CD4-positive, alpha-beta T cell (primary cell): ENCODE measurements around the gene MIOS. TPM values are rescaled to one million over a fixed set of nuclear protein-coding genes. Genes with fewer than 3 reads are reported as not detected.

ENCODE experiments used
- ATAC-seq: fragments of 200-7000 bp; cut with Tn5 transposase; one replicate; pipeline ENCODE4 v1.10.0; 2022; ENCODE audit warnings: mild to moderate bottlenecking; ENCODE audit not compliant: poor library complexity
- CTCF ChIA-PET: fragments of 350-600 bp; sonication (Branson Sonifier 250); formaldehyde crosslinking; loops from one replicate; lab custom pipeline; 2021; ENCODE audit warnings: antibody characterized with exemption, inconsistent platforms; lab: Charles Lee
- POLR2A ChIA-PET: fragments of 350-600 bp; sonication (Branson Sonifier 250); formaldehyde crosslinking; loops from one replicate; lab custom pipeline; 2021; ENCODE audit warnings: antibody characterized with exemption, inconsistent platforms; lab: Charles Lee
- DNase-seq, 14 experiments: peaks; one replicate each; pipeline ENCODE4 v3.0.0-alpha.2; 2013 to 2020; ENCODE audit warnings: mixed read lengths in 2 of 14
- H3K27ac ChIP-seq, 2 donors: one replicate each; pipeline versions ENCODE4 v1.5.1 to v1.7.0; 2013; ENCODE audit warnings: low read length in 2 of 2, low read depth in 1 of 2, mild to moderate bottlenecking in 1 of 2
- H3K27me3 ChIP-seq, 2 experiments: 1 replicate in 1 of 2; 2 replicates in 1 of 2; pipeline versions ENCODE4 v1.6.1 to v1.7.0; 2013; ENCODE audit warnings: low read length in 2 of 2, control low read depth in 1 of 2, mild to moderate bottlenecking in 1 of 2, moderate library complexity in 1 of 2; ENCODE audit not compliant: insufficient read depth in 2 of 2, control insufficient read depth in 1 of 2
- H3K36me3 ChIP-seq: one replicate; pipeline ENCODE4 v1.6.1; 2013; ENCODE audit warnings: low read length, control low read depth; ENCODE audit not compliant: insufficient read depth
- H3K4me1 ChIP-seq: one replicate; pipeline ENCODE4 v1.6.1; 2013; ENCODE audit warnings: low read length, control low read depth; ENCODE audit not compliant: insufficient read depth
- H3K4me3 ChIP-seq: one replicate; pipeline ENCODE4 v1.5.1; 2013; ENCODE audit warnings: mild to moderate bottlenecking, low read length, moderate library complexity
- H3K9me3 ChIP-seq, 2 experiments: 1 replicate in 1 of 2; 2 replicates in 1 of 2; pipeline versions ENCODE4 v1.6.1 to v1.7.0; 2013; ENCODE audit warnings: low read length in 2 of 2, mild to moderate bottlenecking in 2 of 2, control low read depth in 1 of 2, moderate library complexity in 1 of 2; ENCODE audit not compliant: control insufficient read depth in 1 of 2, insufficient read depth in 1 of 2
- H3K27ac Mint-ChIP-seq: one replicate; pipeline ENCODE4 v1.8.0; 2020; ENCODE audit warnings: mixed read lengths
- H3K27me3 Mint-ChIP-seq: one replicate; pipeline ENCODE4 v1.8.0; 2021; ENCODE audit warnings: mixed read lengths
- H3K36me3 Mint-ChIP-seq: one replicate; pipeline ENCODE4 v1.8.0; 2021; ENCODE audit warnings: low read depth, mixed read lengths
- H3K4me1 Mint-ChIP-seq: one replicate; pipeline ENCODE4 v1.8.0; 2021; ENCODE audit warnings: low read depth, mixed read lengths
- H3K4me3 Mint-ChIP-seq: one replicate; pipeline ENCODE4 v1.8.0; 2020; ENCODE audit warnings: mild to moderate bottlenecking, mixed read lengths
- H3K9me3 Mint-ChIP-seq: one replicate; pipeline ENCODE4 v1.8.0; 2020; ENCODE audit warnings: mixed read lengths
- CTCF ChIP-seq: fragments of 200-600 bp; IDR thresholded peaks from one replicate; pipeline ENCODE4 v1.8.0; 2022; ENCODE audit warnings: antibody characterized with exemption, mild to moderate bottlenecking
- intact Hi-C, 2 experiments: fragments of 100-400 bp; cut with DNase I in 1 of 2; cut with micrococcal nuclease in 1 of 2; formaldehyde crosslinking; loops; one replicate each; pipeline versions ENCODE4 v1.15.1 to v1.9.0; 2023 to 2025; cut with DNase I, micrococcal nuclease
- total RNA-seq, 174 experiments: library from RNA in 2 of 174; stranded (reverse) in 2 of 174; gene quantifications; one replicate each; pipeline ENCODE4 v1.2.3 and lab custom pipeline; 2021 to 2026

The MIOS gene
- total RNA-seq, 2 experiments from 2014 or later = 30.8 to 33.3 TPM

- no peak for ATAC-seq
- H3K27me3 Mint-ChIP-seq = no peaks in the 10 kb centered on the region
Measured at GRCh38 chr7:7550663-7551062, 16.0 kb upstream of the MIOS start.

GRCh38 chr7:7552199-7552598 lies 14.5 kb upstream of the MIOS start:
- H3K9me3 Mint-ChIP-seq = no peaks in the 10 kb centered on the region
- DNase-seq (no peak), ATAC-seq (no peak)
- H3K27ac ChIP-seq = no peak overlapping the region
- ChIA-PET POLR2A (no interaction called here), CTCF (no interaction called here)
- no peak overlapping the region for H3K27ac Mint-ChIP-seq
- no peak overlapping the region for H3K4me3 Mint-ChIP-seq
- no peak for TF ChIP-seq CTCF
- no peaks in the 10 kb centered on the region for H3K4me1 Mint-ChIP-seq
- H3K4me1 ChIP-seq = no peaks in the 10 kb centered on the region
- H3K4me3 ChIP-seq = no peak overlapping the region
- H3K9me3 ChIP-seq = peaks cover 0 to 7% of the 10 kb centered on the region in 2 experiments
- H3K27me3 ChIP-seq = no peaks in the 10 kb centered on the region
- H3K36me3 Mint-ChIP-seq = no peaks in the 10 kb centered on the region
- no peaks in the 10 kb centered on the region for H3K27me3 Mint-ChIP-seq
- intact Hi-C loops = no loop called here
- no peaks in the 10 kb centered on the region for H3K36me3 ChIP-seq

More at GRCh38 chr7:7550663-7551062, 16.0 kb upstream of the MIOS start:
- H3K27me3 ChIP-seq = no peaks in the 10 kb centered on the region
- Mint-ChIP-seq H3K4me1 (no peaks in the 10 kb centered on the region), H3K9me3 (no peaks in the 10 kb centered on the region), H3K4me3 (no peak overlapping the region), H3K27ac (no peak overlapping the region), H3K36me3 (no peaks in the 10 kb centered on the region)
- no peak overlapping the region for H3K27ac ChIP-seq
- no peaks in the 10 kb centered on the region for H3K4me1 ChIP-seq
- H3K9me3 ChIP-seq = no peaks in the 10 kb centered on the region
- no peak for DNase-seq
- no peak for TF ChIP-seq CTCF
- CTCF ChIA-PET = no interaction called here
- intact Hi-C loops = no loop called here
- H3K36me3 ChIP-seq = no peaks in the 10 kb centered on the region
- POLR2A ChIA-PET = no interaction called here
- no peak overlapping the region for H3K4me3 ChIP-seq

GRCh38 chr7:7553386-7553785 lies 13.3 kb upstream of the MIOS start:
- Mint-ChIP-seq H3K27me3 (no peaks in the 10 kb centered on the region), H3K4me1 (no peaks in the 10 kb centered on the region), H3K27ac (no peak overlapping the region), H3K9me3 (no peaks in the 10 kb centered on the region), H3K36me3 (no peaks in the 10 kb centered on the region), H3K4me3 (no peak overlapping the region)
- TF ChIP-seq CTCF = no peak
- Histone ChIP-seq H3K9me3 (peaks cover 0 to 10% of the 10 kb centered on the region in 2 experiments), H3K4me1 (no peaks in the 10 kb centered on the region), H3K4me3 (no peak overlapping the region), H3K36me3 (no peaks in the 10 kb centered on the region), H3K27ac (no peak overlapping the region), H3K27me3 (no peaks in the 10 kb centered on the region)
- intact Hi-C loops = no loop called here
- ATAC-seq = no peak
- ChIA-PET CTCF (interaction anchor here (1.8 kb wide), 1 partner anchor 450 kb away, joined by 5 read pairs; no protein-coding TSS in a partner anchor), POLR2A (no interaction called here)
- no peak for DNase-seq
